ENCODE measurements around the gene SPINT1.

DNA sequence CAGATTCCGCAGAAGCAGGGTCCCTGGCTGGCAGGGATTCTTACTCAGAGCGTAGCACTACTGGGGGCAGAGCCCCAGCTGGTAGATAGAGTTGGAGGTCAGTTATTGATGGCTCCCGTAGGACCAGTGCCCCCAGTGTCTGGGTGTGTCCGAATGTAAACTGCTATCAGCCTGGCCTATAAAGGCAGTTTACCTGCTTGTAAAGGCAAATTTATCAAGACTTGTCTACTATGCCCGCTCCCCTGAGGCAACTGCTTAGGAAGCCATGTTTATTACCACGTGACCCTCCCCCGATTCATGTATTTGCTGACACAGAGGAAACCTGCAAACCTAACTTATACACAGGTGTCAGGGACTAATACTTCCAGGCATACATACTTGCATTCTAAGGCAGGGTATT is 14.7 kb upstream of the SPINT1 start:
- TF ChIP-seq, protein P1, sequence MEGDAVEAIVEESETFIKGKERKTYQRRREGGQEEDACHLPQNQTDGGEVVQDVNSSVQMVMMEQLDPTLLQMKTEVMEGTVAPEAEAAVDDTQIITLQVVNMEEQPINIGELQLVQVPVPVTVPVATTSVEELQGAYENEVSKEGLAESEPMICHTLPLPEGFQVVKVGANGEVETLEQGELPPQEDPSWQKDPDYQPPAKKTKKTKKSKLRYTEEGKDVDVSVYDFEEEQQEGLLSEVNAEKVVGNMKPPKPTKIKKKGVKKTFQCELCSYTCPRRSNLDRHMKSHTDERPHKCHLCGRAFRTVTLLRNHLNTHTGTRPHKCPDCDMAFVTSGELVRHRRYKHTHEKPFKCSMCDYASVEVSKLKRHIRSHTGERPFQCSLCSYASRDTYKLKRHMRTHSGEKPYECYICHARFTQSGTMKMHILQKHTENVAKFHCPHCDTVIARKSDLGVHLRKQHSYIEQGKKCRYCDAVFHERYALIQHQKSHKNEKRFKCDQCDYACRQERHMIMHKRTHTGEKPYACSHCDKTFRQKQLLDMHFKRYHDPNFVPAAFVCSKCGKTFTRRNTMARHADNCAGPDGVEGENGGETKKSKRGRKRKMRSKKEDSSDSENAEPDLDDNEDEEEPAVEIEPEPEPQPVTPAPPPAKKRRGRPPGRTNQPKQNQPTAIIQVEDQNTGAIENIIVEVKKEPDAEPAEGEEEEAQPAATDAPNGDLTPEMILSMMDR (IDR thresholded peaks at IDR 0.05 in 8 of 11, conservative IDR thresholded peaks at IDR 0.05 in 3 of 11) = no peak
- no peak for TF ChIP-seq POLR2A (IDR thresholded peaks at IDR 0.05)
